Endothelial cell of umbilical vein (primary cell): Measurements from ENCODE around the gene HTR3C. TPM values are rescaled to one million over a fixed set of nuclear protein-coding genes. Genes with fewer than 3 reads are reported as not detected.

Experiments
- BruUV-seq: library from RNA; stranded (reverse); fragments of 400-500 nt; replicated peaks from 2 replicates; lab custom pipeline; 2021; lab: Mats Ljungman, UMichigan
- CTCF ChIA-PET: fragments of 300-600, 350-600 bp; sonication (Branson Sonifier 250); formaldehyde crosslinking; loops from one replicate; lab custom pipeline; 2021; ENCODE audit warnings: antibody characterized with exemption, inconsistent platforms; lab: Charles Lee
- POLR2A ChIA-PET: fragments of 300-600, 350-600 bp; sonication (Branson Sonifier 250); formaldehyde crosslinking; loops from one replicate; lab custom pipeline; 2021; ENCODE audit warnings: antibody characterized with exemption, inconsistent platforms; lab: Charles Lee
- DNase-seq: peaks from one replicate; pipeline ENCODE4 v3.0.0-alpha.2; 2011; ENCODE audit warnings: low read depth, low spot score
- FAIRE-seq: peaks from 2 replicates; lab custom pipeline; 2011; peaks lifted over from hg19 to GRCh38; lab: Jason Lieb, UNC
- H2AFZ ChIP-seq: 2 replicates; pipeline ENCODE4 v1.6.0; 2012; ENCODE audit warnings: low read depth, low read length, control low read depth, inconsistent platforms
- H3K27ac ChIP-seq: 2 replicates; pipeline ENCODE4 v1.5.1; 2011; ENCODE audit warnings: low read depth, mild to moderate bottlenecking, control low read depth, low read length, moderate library complexity; ENCODE audit not compliant: insufficient read depth
- H3K27me3 ChIP-seq, 2 experiments: 2 replicates each; pipeline versions ENCODE4 v1.6.0 to v1.6.1; 2011; ENCODE audit warnings: low read length in 2 of 2, mixed read lengths in 1 of 2; ENCODE audit not compliant: control insufficient read depth in 2 of 2, insufficient read depth in 2 of 2
- H3K36me3 ChIP-seq, 2 experiments: 2 replicates in 1 of 2; 3 replicates in 1 of 2; pipeline ENCODE4 v1.5.1; 2011; ENCODE audit warnings: low read length in 2 of 2, mild to moderate bottlenecking in 1 of 2, moderate library complexity in 1 of 2; ENCODE audit not compliant: control insufficient read depth in 2 of 2, insufficient read depth in 2 of 2; ENCODE audit errors: extremely low read depth in 1 of 2
- H3K4me1 ChIP-seq: 3 replicates; pipeline ENCODE4 v1.5.1; 2011; ENCODE audit warnings: mild to moderate bottlenecking, low read length; ENCODE audit not compliant: control insufficient read depth, insufficient read depth; ENCODE audit errors: extremely low read depth
- H3K4me2 ChIP-seq: 2 replicates; pipeline ENCODE4 v1.6.1; 2011; ENCODE audit warnings: low read length, control low read depth, mixed read lengths; ENCODE audit not compliant: insufficient read depth
- H3K4me3 ChIP-seq, 3 experiments: fragments of 200-600 bp in 1 of 3; sonication (generic), shearing (Covaris generic) in 1 of 3; replicated peaks in 1 of 3; 2 replicates each; pipeline ENCODE4 v1.5.1; 2011 to 2016; ENCODE audit warnings: control low read depth in 3 of 3, low read length in 3 of 3, mild to moderate bottlenecking in 2 of 3, inconsistent platforms in 1 of 3, low read depth in 1 of 3, moderate library complexity in 1 of 3; ENCODE audit not compliant: insufficient read depth in 1 of 3
- H3K79me2 ChIP-seq: 2 replicates; pipeline ENCODE4 v1.6.0; 2012; ENCODE audit warnings: low read length, inconsistent platforms; ENCODE audit not compliant: control insufficient read depth, insufficient read depth
- H3K9ac ChIP-seq: replicated peaks from 2 replicates; pipeline ENCODE3; 2011; ENCODE audit warnings: low read length, control low read depth; ENCODE audit not compliant: insufficient read depth; ENCODE audit errors: extremely low read depth
- H3K9me1 ChIP-seq: replicated peaks from 3 replicates; pipeline ENCODE4 v1.6.0; 2011; ENCODE audit warnings: mild to moderate bottlenecking, low read length; ENCODE audit not compliant: control insufficient read depth, insufficient read depth; ENCODE audit errors: extremely low read depth
- H3K9me3 ChIP-seq: replicated peaks from 2 replicates; pipeline ENCODE4 v1.5.1; 2012; ENCODE audit warnings: low read length, inconsistent platforms; ENCODE audit not compliant: control insufficient read depth, insufficient read depth
- H4K20me1 ChIP-seq: replicated peaks from 2 replicates; pipeline ENCODE3; 2011; ENCODE audit warnings: mild to moderate bottlenecking, low read length; ENCODE audit not compliant: control insufficient read depth, insufficient read depth; ENCODE audit errors: extremely low read depth
- CTCF ChIP-seq, 2 donors: IDR thresholded peaks; 1 replicate in 1 of 2; 2 replicates in 1 of 2; pipeline ENCODE4 v1.5.1; 2011; ENCODE audit warnings: low read length in 2 of 2, mild to moderate bottlenecking in 2 of 2, moderate library complexity in 2 of 2, control low read depth in 1 of 2, inconsistent platforms in 1 of 2, low read depth in 1 of 2; ENCODE audit not compliant: insufficient read depth in 1 of 2; ENCODE audit errors: extremely low read depth in 1 of 2
- JUN ChIP-seq: IDR thresholded peaks from 2 replicates; pipeline ENCODE4 v1.6.1; 2011; ENCODE audit warnings: borderline replicate concordance, low read depth; ENCODE audit not compliant: insufficient read length, insufficient read depth
- MYC ChIP-seq: IDR thresholded peaks from one replicate; pipeline ENCODE4 v1.6.1; 2011; ENCODE audit warnings: mild to moderate bottlenecking, low read depth, low read length
- POLR2A ChIP-seq: IDR thresholded peaks from 2 replicates; pipeline ENCODE4 v1.6.1; 2012; ENCODE audit warnings: low read depth, mild to moderate bottlenecking, control low read depth, low read length
- POLR2AphosphoS5 ChIP-seq: IDR thresholded peaks from 2 replicates; pipeline ENCODE4 v1.6.1; 2012; ENCODE audit warnings: low read depth, mild to moderate bottlenecking, control low read depth, low read length, moderate library complexity; ENCODE audit not compliant: insufficient read depth
- dilution Hi-C: fragments of 300-500 bp; cut with MboI; formaldehyde crosslinking; loops from one replicate; pipeline ENCODE4 v1.15.0; 2019; ENCODE audit warnings: low sequenced_read_pairs; ENCODE audit not compliant: extremely low pct_ligation_motif_present
- intact Hi-C: fragments of 100-400 bp; cut with micrococcal nuclease; formaldehyde crosslinking; loops from one replicate; pipeline ENCODE4 v1.10.0; 2022
- polyA plus RNA-seq, 4 experiments: library from polyadenylated mRNA; depleted of rRNA in 3 of 4; stranded (reverse) in 3 of 4; unstranded in 1 of 4; fragments of >200 nt; gene quantifications; 2 replicates each; pipeline versions ENCODE4 v1.2.1 to v1.2.3, GENCODE V29; 2011 to 2012; ENCODE audit warnings: missing spikeins in 1 of 4
- total RNA-seq: library from RNA; stranded (reverse); gene quantifications from 2 replicates; pipeline ENCODE4 v1.2.3, GENCODE V29; 2021
- TF ChIP-seq, protein P1 (sequence below): IDR thresholded peaks from 2 replicates; pipeline ENCODE4 v1.6.1; 2011; ENCODE audit not compliant: insufficient read depth, insufficient read length

Gene HTR3C
- total and polyA plus RNA-seq, 2 donors (not counting 3 experiments of a cell fraction or from before 2014, with no cell fraction given): not detected

- H3K4me1 ChIP-seq: no peaks in the 10 kb centered on the region
- H3K9me3 ChIP-seq: no peaks in the 10 kb centered on the region
- intact Hi-C loops (loop anchor here (5.0 to 10.0 kb wide), 2 partner anchors 205 to 242 kb away; partner anchors contain the start of genes ALG3 and EEF1AKMT4), dilution Hi-C loops (no loop called here)
- ChIA-PET CTCF (interaction anchor here (0.7 to 1.5 kb wide), 2 partner anchors 13 to 693 kb away, joined by 4 read pairs; no protein-coding TSS in a partner anchor), POLR2A (no interaction called here)
- H3K36me3 ChIP-seq: no peaks in the 10 kb centered on the region
- no peak overlapping the region for H2AFZ ChIP-seq
- H3K4me3 ChIP-seq: no peak overlapping the region
- H3K4me2 ChIP-seq: no peak overlapping the region
- no peaks in the 10 kb centered on the region for H3K79me2 ChIP-seq
- H3K27ac ChIP-seq: no peak overlapping the region
- H3K9me1 ChIP-seq: no peaks in the 10 kb centered on the region
- no peak overlapping the region for H3K9ac ChIP-seq
- H3K27me3 ChIP-seq: peaks cover 0 to 2% of the 10 kb centered on the region in 2 experiments
- no peaks in the 10 kb centered on the region for H4K20me1 ChIP-seq
- FAIRE-seq (no peak), DNase-seq (no peak)
- no TSS peak for BruUV-seq
- TF ChIP-seq JUN (no peak), POLR2AphosphoS5 (no peak), POLR2A (no peak), MYC (no peak), CTCF (IDR thresholded peaks at IDR 0.05; ENCODE audit: extremely low read depth in 1 of 2, insufficient read depth in 1 of 2, low read depth in 1 of 2, low read length in 2 of 2) (no peak)
- TF ChIP-seq, protein P1, sequence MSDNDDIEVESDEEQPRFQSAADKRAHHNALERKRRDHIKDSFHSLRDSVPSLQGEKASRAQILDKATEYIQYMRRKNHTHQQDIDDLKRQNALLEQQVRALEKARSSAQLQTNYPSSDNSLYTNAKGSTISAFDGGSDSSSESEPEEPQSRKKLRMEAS: no peak
Observed at GRCh38 chr3:184042617-184043016, 10.2 kb upstream of the HTR3C start.
